ENCODE data around the gene HAVCR1.

HAVCR1 gene

GRCh38 chr5:157068785-157069184 is 9.9 kb upstream of the HAVCR1 start:
- Histone ChIP-seq H2BK120ac (ENCODE audit: low read depth, low read length) (no peak overlapping the region), H3K4me2 (ENCODE audit: low read length) (no peak overlapping the region)
- WGBS (ENCODE audit: extremely low coverage, insufficient coverage, low lambda C conversion rate) = no CpG with 5 or more reads among the region's 5 CpGs

GRCh38 chr5:157068339-157068738 is 9.4 kb upstream of the HAVCR1 start:
- Histone ChIP-seq H3K27me3 (ENCODE audit: insufficient read depth, low read length, poor library complexity) (no peaks in the 10 kb centered on the region), H2BK15ac (replicated peaks; ENCODE audit: low read depth) (no peak overlapping the region), H4K8ac (ENCODE audit: low read depth, low read length) (no peak overlapping the region), H3K4me1 (ENCODE audit: control insufficient read depth, low read depth, low read length) (no peaks in the 10 kb centered on the region), H3K79me1 (ENCODE audit: low read length) (no peaks in the 10 kb centered on the region), H3K4me2 (ENCODE audit: low read length) (no peak overlapping the region), H3K36me3 (ENCODE audit: control insufficient read depth, insufficient read depth, low read length) (no peaks in the 10 kb centered on the region), H3K56ac (ENCODE audit: low read length) (no peak overlapping the region), H2BK120ac (ENCODE audit: low read depth, low read length) (no peak overlapping the region), H3K4me3 (ENCODE audit: low read length) (no peak overlapping the region), H2AK5ac (ENCODE audit: low read length) (no peak overlapping the region), H3K9ac (ENCODE audit: low read length) (no peak overlapping the region), H3K4ac (ENCODE audit: low read depth, low read length) (no peak overlapping the region), H3K79me2 (ENCODE audit: control insufficient read depth, insufficient read depth, low read length) (no peaks in the 10 kb centered on the region), H4K5ac (ENCODE audit: low read length) (no peak overlapping the region), H3K27ac (ENCODE audit: low read depth, low read length) (no peak overlapping the region), H2BK5ac (ENCODE audit: low read length) (no peak overlapping the region), H3K18ac (ENCODE audit: low read length) (no peak overlapping the region), H3K23ac (ENCODE audit: low read length) (no peak overlapping the region)
- no peak for DNase-seq
- no CpG with 5 or more reads among the region's 5 CpGs for WGBS (ENCODE audit: extremely low coverage, insufficient coverage, low lambda C conversion rate)

More at GRCh38 chr5:157068785-157069184, 9.9 kb upstream of the HAVCR1 start:
- Histone ChIP-seq H3K36me3 (ENCODE audit: control insufficient read depth, insufficient read depth, low read length) (no peaks in the 10 kb centered on the region), H2AK5ac (ENCODE audit: low read length) (no peak overlapping the region), H3K27ac (ENCODE audit: low read depth, low read length) (no peak overlapping the region), H3K4ac (ENCODE audit: low read depth, low read length) (no peak overlapping the region), H3K27me3 (ENCODE audit: insufficient read depth, low read length, poor library complexity) (no peaks in the 10 kb centered on the region), H3K4me3 (ENCODE audit: low read length) (no peak overlapping the region), H3K56ac (ENCODE audit: low read length) (no peak overlapping the region), H3K23ac (ENCODE audit: low read length) (no peak overlapping the region), H4K8ac (ENCODE audit: low read depth, low read length) (no peak overlapping the region), H4K5ac (ENCODE audit: low read length) (no peak overlapping the region), H2BK5ac (ENCODE audit: low read length) (no peak overlapping the region), H3K79me2 (ENCODE audit: control insufficient read depth, insufficient read depth, low read length) (no peaks in the 10 kb centered on the region), H3K18ac (ENCODE audit: low read length) (no peak overlapping the region), H3K9ac (ENCODE audit: low read length) (no peak overlapping the region), H3K79me1 (ENCODE audit: low read length) (no peaks in the 10 kb centered on the region), H3K4me1 (ENCODE audit: control insufficient read depth, low read depth, low read length) (no peaks in the 10 kb centered on the region), H2BK15ac (replicated peaks; ENCODE audit: low read depth) (no peak overlapping the region)
- no peak for DNase-seq

GRCh38 chr5:157067005-157067404 is 8.1 kb upstream of the HAVCR1 start:
- no peak overlapping the region for H4K8ac ChIP-seq (ENCODE audit: low read depth, low read length)
- no peak overlapping the region for H3K4ac ChIP-seq (ENCODE audit: low read depth, low read length)
- H3K27me3 ChIP-seq (ENCODE audit: insufficient read depth, low read length, poor library complexity) = no peaks in the 10 kb centered on the region
- H3K23ac ChIP-seq (ENCODE audit: low read length) = no peak overlapping the region
- H3K79me2 ChIP-seq (ENCODE audit: control insufficient read depth, insufficient read depth, low read length) = no peaks in the 10 kb centered on the region
- no peak for DNase-seq
- no peak overlapping the region for H3K4me3 ChIP-seq (ENCODE audit: low read length)
- no peak overlapping the region for H3K9ac ChIP-seq (ENCODE audit: low read length)
- H3K18ac ChIP-seq (ENCODE audit: low read length) = no peak overlapping the region
- no peaks in the 10 kb centered on the region for H3K4me1 ChIP-seq (ENCODE audit: control insufficient read depth, low read depth, low read length)
- no peak overlapping the region for H3K56ac ChIP-seq (ENCODE audit: low read length)
- no CpG with 5 or more reads among the region's 2 CpGs for WGBS (ENCODE audit: extremely low coverage, insufficient coverage, low lambda C conversion rate)
- H3K79me1 ChIP-seq (ENCODE audit: low read length) = no peaks in the 10 kb centered on the region
- H3K27ac ChIP-seq (ENCODE audit: low read depth, low read length) = no peak overlapping the region
- H2BK15ac ChIP-seq (replicated peaks; ENCODE audit: low read depth) = no peak overlapping the region
- H4K5ac ChIP-seq (ENCODE audit: low read length) = no peak overlapping the region
- H3K36me3 ChIP-seq (ENCODE audit: control insufficient read depth, insufficient read depth, low read length) = no peaks in the 10 kb centered on the region
- H2AK5ac ChIP-seq (ENCODE audit: low read length) = no peak overlapping the region
- no peak overlapping the region for H2BK120ac ChIP-seq (ENCODE audit: low read depth, low read length)
- H2BK5ac ChIP-seq (ENCODE audit: low read length) = no peak overlapping the region
- H3K4me2 ChIP-seq (ENCODE audit: low read length) = no peak overlapping the region

- Histone ChIP-seq H3K4me1 (ENCODE audit: control insufficient read depth, low read depth, low read length) (no peaks in the 10 kb centered on the region), H4K5ac (ENCODE audit: low read length) (no peak overlapping the region), H3K27ac (ENCODE audit: low read depth, low read length) (no peak overlapping the region), H2BK15ac (replicated peaks; ENCODE audit: low read depth) (no peak overlapping the region), H3K9ac (ENCODE audit: low read length) (no peak overlapping the region), H3K4ac (ENCODE audit: low read depth, low read length) (no peak overlapping the region), H2BK5ac (ENCODE audit: low read length) (no peak overlapping the region), H2AK5ac (ENCODE audit: low read length) (no peak overlapping the region), H4K8ac (ENCODE audit: low read depth, low read length) (no peak overlapping the region), H3K23ac (ENCODE audit: low read length) (no peak overlapping the region), H3K27me3 (ENCODE audit: insufficient read depth, low read length, poor library complexity) (no peaks in the 10 kb centered on the region), H3K18ac (ENCODE audit: low read length) (no peak overlapping the region), H2BK120ac (ENCODE audit: low read depth, low read length) (no peak overlapping the region), H3K36me3 (ENCODE audit: control insufficient read depth, insufficient read depth, low read length) (no peaks in the 10 kb centered on the region), H3K56ac (ENCODE audit: low read length) (no peak overlapping the region), H3K79me1 (ENCODE audit: low read length) (no peaks in the 10 kb centered on the region), H3K4me2 (ENCODE audit: low read length) (no peak overlapping the region), H3K4me3 (ENCODE audit: low read length) (no peak overlapping the region), H3K79me2 (ENCODE audit: control insufficient read depth, insufficient read depth, low read length) (no peaks in the 10 kb centered on the region)
- no CpG with 5 or more reads among the region's 2 CpGs for WGBS (ENCODE audit: extremely low coverage, insufficient coverage, low lambda C conversion rate)
- DNase-seq = no peak
Measured at GRCh38 chr5:157066080-157066479, 7.2 kb upstream of the HAVCR1 start.

- H3K18ac ChIP-seq (ENCODE audit: low read length) = no peak overlapping the region
- no peak overlapping the region for H3K4ac ChIP-seq (ENCODE audit: low read depth, low read length)
Measured at GRCh38 chr5:157063776-157064430, 5.0 kb upstream of the HAVCR1 start.

GRCh38 chr5:157059891-157060290 is 975 bp upstream of the HAVCR1 start:
- Histone ChIP-seq H2BK120ac (ENCODE audit: low read depth, low read length) (no peak overlapping the region), H3K18ac (ENCODE audit: low read length) (no peak overlapping the region), H2BK5ac (ENCODE audit: low read length) (no peak overlapping the region), H3K27me3 (ENCODE audit: insufficient read depth, low read length, poor library complexity) (no peaks in the 10 kb centered on the region), H2AK5ac (ENCODE audit: low read length) (no peak overlapping the region), H3K23ac (ENCODE audit: low read length) (no peak overlapping the region), H4K8ac (ENCODE audit: low read depth, low read length) (no peak overlapping the region), H3K56ac (ENCODE audit: low read length) (no peak overlapping the region), H3K9ac (ENCODE audit: low read length) (no peak overlapping the region), H3K79me2 (ENCODE audit: control insufficient read depth, insufficient read depth, low read length) (no peaks in the 10 kb centered on the region), H3K4me1 (ENCODE audit: control insufficient read depth, low read depth, low read length) (no peaks in the 10 kb centered on the region), H3K36me3 (ENCODE audit: control insufficient read depth, insufficient read depth, low read length) (no peaks in the 10 kb centered on the region), H3K4me2 (ENCODE audit: low read length) (no peak overlapping the region), H4K5ac (ENCODE audit: low read length) (no peak overlapping the region), H3K27ac (ENCODE audit: low read depth, low read length) (no peak overlapping the region), H3K4me3 (ENCODE audit: low read length) (no peak overlapping the region), H2BK15ac (replicated peaks; ENCODE audit: low read depth) (no peak overlapping the region), H3K79me1 (ENCODE audit: low read length) (no peaks in the 10 kb centered on the region), H3K4ac (ENCODE audit: low read depth, low read length) (no peak overlapping the region)
- WGBS (ENCODE audit: extremely low coverage, insufficient coverage, low lambda C conversion rate) = no CpG with 5 or more reads among the region's 3 CpGs
- no peak for DNase-seq

More at GRCh38 chr5:157063776-157064430, 5.0 kb upstream of the HAVCR1 start:
- H2BK120ac ChIP-seq (ENCODE audit: low read depth, low read length) = no peak overlapping the region
- no peak for DNase-seq
- H2AK5ac ChIP-seq (ENCODE audit: low read length) = no peak overlapping the region
- no peak overlapping the region for H3K9ac ChIP-seq (ENCODE audit: low read length)
- no CpG with 5 or more reads among the region's 4 CpGs for WGBS (ENCODE audit: extremely low coverage, insufficient coverage, low lambda C conversion rate)
- no peak overlapping the region for H4K8ac ChIP-seq (ENCODE audit: low read depth, low read length)
- no peak overlapping the region for H3K56ac ChIP-seq (ENCODE audit: low read length)
- H4K5ac ChIP-seq (ENCODE audit: low read length) = no peak overlapping the region
- H3K79me2 ChIP-seq (ENCODE audit: control insufficient read depth, insufficient read depth, low read length) = no peaks in the 10 kb centered on the region
- no peak overlapping the region for H2BK5ac ChIP-seq (ENCODE audit: low read length)
- H3K79me1 ChIP-seq (ENCODE audit: low read length) = no peaks in the 10 kb centered on the region
- no peak overlapping the region for H2BK15ac ChIP-seq (replicated peaks; ENCODE audit: low read depth)
- no peak overlapping the region for H3K4me3 ChIP-seq (ENCODE audit: low read length)
- H3K27me3 ChIP-seq (ENCODE audit: insufficient read depth, low read length, poor library complexity) = no peaks in the 10 kb centered on the region
- H3K4me1 ChIP-seq (ENCODE audit: control insufficient read depth, low read depth, low read length) = no peaks in the 10 kb centered on the region
- no peaks in the 10 kb centered on the region for H3K36me3 ChIP-seq (ENCODE audit: control insufficient read depth, insufficient read depth, low read length)
- H3K27ac ChIP-seq (ENCODE audit: low read depth, low read length) = no peak overlapping the region
- H3K23ac ChIP-seq (ENCODE audit: low read length) = no peak overlapping the region
- H3K4me2 ChIP-seq (ENCODE audit: low read length) = no peak overlapping the region

Data from mesendoderm (in vitro differentiated cells).